Stimulated activated CD8-positive, alpha-beta memory T cell treated with anti-CD3 and anti-CD28 coated beads, Interleukin-7, amount 100 ng/mL, for 1 hour (primary cell): ENCODE data around the gene ROBO1.

Source experiments
- DNase-seq, 2 donors: peaks; one replicate each; pipeline ENCODE4 v3.0.0-alpha.2; 2020; ENCODE audit warnings: low read depth in 2 of 2

Gene ROBO1

GRCh38 chr3:78633626-78634025 lies 1134.2 kb downstream of the ROBO1 start:
- no peak for DNase-seq

- DNase-seq, result no peak
These were observed 1134.8 kb downstream of the ROBO1 start for GRCh38 chr3:78632925-78633553.

GRCh38 chr3:78629544-78629943 lies 1138.3 kb downstream of the ROBO1 start:
- DNase-seq, result no peak

GRCh38 chr3:78621061-78621716 lies 1146.6 kb downstream of the ROBO1 start:
- DNase-seq, result no peak

DNA sequence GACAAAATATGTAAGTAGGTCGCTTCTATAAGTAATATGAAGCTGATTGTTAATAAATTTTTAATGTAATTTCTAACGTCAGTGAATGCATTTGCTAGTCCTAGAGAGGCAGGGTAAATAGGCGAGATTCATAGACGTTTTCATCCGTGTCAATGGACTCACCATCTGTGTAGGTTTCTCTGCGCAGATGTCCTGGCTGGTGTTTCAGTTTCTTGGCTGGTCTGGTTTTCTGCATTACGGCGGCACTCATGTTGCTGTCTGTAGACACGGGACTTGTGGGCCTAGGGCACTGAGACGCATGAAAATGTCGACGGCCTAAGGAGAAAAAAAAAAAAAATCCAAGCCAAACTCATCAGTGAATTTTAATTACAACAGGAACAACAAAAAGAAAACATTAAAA lies 1153.3 kb downstream of the ROBO1 start:
- DNase-seq, result no peak

- DNase-seq, result no peak
These were observed 1154.3 kb downstream of the ROBO1 start for GRCh38 chr3:78613421-78613879.

DNA sequence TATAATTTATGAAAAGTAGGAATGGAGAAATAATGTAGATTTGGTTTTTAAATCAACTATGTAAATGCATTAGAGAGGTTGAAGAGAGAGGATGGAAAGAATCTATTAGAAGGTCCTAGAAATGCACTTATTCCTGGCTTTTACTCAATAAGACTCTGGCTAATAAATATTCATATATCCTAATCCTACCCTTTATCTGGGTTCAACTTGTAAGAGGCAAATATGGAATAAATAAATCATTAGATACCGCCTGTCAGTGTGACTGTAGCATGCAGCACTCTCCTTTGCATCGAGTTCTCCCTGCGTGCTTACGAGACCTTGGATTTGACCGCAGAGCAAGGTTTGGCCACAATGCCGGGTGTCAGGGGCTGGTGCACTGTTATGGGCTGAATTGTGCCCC lies 1156.5 kb downstream of the ROBO1 start:
- no peak for DNase-seq

GRCh38 chr3:78610462-78611125 lies 1157.2 kb downstream of the ROBO1 start:
- no peak for DNase-seq

- no peak for DNase-seq
These were observed 1161.0 kb downstream of the ROBO1 start for GRCh38 chr3:78606756-78607155.

- DNase-seq, result no peak
These were observed 1162.6 kb downstream of the ROBO1 start for GRCh38 chr3:78605178-78605577.

- DNase-seq, result no peak
These were observed 1163.5 kb downstream of the ROBO1 start for GRCh38 chr3:78604341-78604740.

DNA sequence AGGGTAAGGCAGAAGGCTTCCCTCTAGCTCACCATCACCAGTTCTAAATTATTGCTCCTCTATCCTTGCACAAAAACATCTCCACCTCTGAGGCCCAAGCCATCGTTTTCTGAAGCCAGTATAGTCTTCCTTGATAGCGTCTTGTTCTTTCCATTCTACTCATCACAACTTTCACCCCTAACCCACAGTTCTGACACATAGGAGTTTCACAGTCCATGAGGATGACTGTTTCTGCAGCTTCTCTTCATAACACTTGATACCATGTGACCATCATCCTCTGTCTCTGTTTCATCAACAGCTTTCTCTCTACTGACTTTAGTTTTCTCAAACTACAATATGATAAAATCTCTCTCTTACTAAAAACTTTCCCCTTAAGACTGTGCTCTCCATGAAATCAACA lies 1166.5 kb downstream of the ROBO1 start:
- DNase-seq, result no peak

DNA sequence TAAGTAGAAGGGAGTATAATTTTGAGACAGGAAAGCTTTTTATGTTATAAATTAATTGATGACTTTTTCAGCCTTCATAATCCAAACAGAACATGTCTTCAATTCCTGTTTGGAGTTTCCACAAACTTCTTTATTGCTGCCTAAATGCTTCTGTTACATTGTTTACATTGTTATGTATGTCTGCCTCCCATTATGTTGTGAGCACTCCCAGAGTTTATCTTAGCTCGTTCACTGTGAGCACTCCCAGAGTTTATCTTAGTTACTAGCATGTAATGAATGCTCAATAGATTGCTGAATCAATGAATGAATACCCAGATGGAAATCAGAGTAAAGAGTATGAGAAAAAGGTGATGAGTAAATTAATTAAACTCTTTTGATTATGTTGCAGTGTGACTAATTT lies 1178.0 kb downstream of the ROBO1 start:
- no peak for DNase-seq

DNA sequence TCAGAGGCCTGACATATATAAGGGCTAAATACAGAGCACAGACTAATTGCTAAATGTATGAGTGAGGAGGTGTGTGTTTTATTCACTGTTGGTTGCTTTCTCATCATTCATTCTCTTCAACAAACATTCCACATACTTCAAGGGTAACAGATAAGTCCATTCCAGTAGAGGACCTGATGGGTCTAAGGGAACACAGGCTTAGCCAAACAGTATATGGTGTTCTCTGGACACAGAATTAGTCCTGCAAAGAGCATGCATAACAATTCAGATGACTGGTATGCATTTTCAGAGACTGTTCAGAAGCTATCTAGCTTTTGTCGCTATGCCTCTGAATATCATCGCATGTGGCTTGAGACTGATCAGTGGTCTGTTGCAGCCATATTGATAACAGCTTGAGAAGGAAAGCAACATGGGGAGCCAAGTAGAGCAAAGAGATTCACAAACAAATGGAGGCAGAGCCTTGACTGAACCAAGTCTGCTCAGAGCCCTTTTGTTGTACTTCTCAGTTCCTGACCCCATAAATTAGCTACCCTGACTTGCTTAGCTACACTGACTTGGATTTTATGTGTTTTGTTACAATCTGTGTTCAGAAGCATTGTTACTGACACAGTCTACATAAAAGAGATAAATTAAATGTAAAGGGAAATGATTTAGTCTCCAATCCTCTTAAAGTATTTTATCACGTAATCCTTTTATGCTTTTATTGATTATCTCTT lies 1178.7 kb downstream of the ROBO1 start:
- no peak for DNase-seq

DNA sequence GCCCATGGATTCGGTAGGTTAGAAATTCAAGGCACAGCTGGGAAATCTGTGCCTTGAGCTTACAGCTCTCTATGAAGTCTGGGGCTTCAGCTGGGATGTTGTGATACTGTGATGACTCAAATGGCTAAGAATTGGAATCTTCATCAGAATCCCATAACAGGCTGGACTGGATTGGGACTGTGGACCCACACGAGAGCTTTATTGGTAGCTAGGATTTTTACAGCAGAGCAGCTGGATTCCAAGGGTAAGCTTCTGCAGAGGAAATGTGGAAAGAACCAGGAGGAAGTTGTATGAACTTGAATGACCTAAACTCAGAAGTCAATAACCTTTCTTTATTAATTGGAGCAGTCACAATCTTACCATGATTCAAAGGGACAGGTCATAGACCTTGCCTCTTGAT lies 1187.1 kb downstream of the ROBO1 start:
- DNase-seq, result no peak

- DNase-seq, result no peak
These were observed 1196.3 kb downstream of the ROBO1 start for GRCh38 chr3:78571486-78571885.

- DNase-seq, result no peak
These were observed 1197.3 kb downstream of the ROBO1 start for GRCh38 chr3:78570496-78570895.

DNA sequence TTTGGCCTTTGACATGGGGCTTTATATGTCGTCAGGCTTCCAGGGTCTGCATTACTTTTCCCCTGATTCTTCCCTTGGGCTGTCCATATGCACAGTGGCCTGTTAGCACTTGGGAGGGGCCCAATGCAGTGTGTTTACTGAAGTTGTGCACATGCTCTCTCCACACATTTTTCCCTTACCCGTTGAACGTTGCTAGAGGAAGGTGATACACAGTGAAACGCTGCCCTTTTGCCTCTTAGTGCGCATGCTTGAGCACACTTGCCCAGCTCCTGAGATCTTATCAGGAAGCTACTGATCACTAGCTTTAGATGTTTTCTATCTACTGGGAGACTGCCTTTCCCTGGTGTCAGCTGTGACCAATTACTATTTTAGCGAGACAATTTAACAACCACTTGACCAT lies 1198.0 kb downstream of the ROBO1 start:
- no peak for DNase-seq

- DNase-seq, result no peak
These were observed 1202.1 kb downstream of the ROBO1 start for GRCh38 chr3:78565712-78566111.

GRCh38 chr3:78562328-78562727 lies 1205.5 kb downstream of the ROBO1 start:
- DNase-seq, result no peak
